Skeletal muscle satellite cell (primary cell): ENCODE data around the gene CEMIP2.
"Not testable (repeated sequence)": the region's sequence is repeated elsewhere in the genome, so short reads cannot be mapped to it uniquely, and the experiment has no call there.

Experiments used
- H3K27me3 ChIP-seq: 2 replicates; pipeline ENCODE4 v1.7.0; 2013; ENCODE audit warnings: low read length; ENCODE audit not compliant: control insufficient read depth, insufficient read depth
- H3K36me3 ChIP-seq: 2 replicates; pipeline ENCODE4 v1.7.0; 2013; ENCODE audit warnings: mild to moderate bottlenecking, control low read depth, low read length; ENCODE audit not compliant: insufficient read depth
- H3K4me1 ChIP-seq: 2 replicates; pipeline ENCODE4 v1.7.0; 2013; ENCODE audit warnings: low read length; ENCODE audit not compliant: control insufficient read depth, insufficient read depth
- H3K4me2 ChIP-seq: 2 replicates; pipeline ENCODE4 v1.7.0; 2013; ENCODE audit warnings: mild to moderate bottlenecking, low read length
- H3K4me3 ChIP-seq: 2 replicates; pipeline ENCODE4 v1.7.0; 2013; ENCODE audit warnings: low read length
- H3K9ac ChIP-seq: 2 replicates; pipeline ENCODE4 v1.7.0; 2013; ENCODE audit warnings: mild to moderate bottlenecking, low read depth, low read length, moderate library complexity
- H3K9me3 ChIP-seq: replicated peaks from 2 replicates; pipeline ENCODE4 v1.7.0; 2013; ENCODE audit warnings: mild to moderate bottlenecking, control low read depth, low read length

The CEMIP2 gene

GRCh38 chr9:71672573-71672972 lies 95.7 kb downstream of the CEMIP2 start:
- H3K36me3 ChIP-seq, result no peaks in the 10 kb centered on the region
- no peaks in the 10 kb centered on the region for H3K4me1 ChIP-seq
- H3K4me3 ChIP-seq, result no peak overlapping the region
- no peaks in the 10 kb centered on the region for H3K9me3 ChIP-seq
- H3K27me3 ChIP-seq, result no peaks in the 10 kb centered on the region
- H3K4me2 ChIP-seq, result no peak overlapping the region
- no peak overlapping the region for H3K9ac ChIP-seq

DNA sequence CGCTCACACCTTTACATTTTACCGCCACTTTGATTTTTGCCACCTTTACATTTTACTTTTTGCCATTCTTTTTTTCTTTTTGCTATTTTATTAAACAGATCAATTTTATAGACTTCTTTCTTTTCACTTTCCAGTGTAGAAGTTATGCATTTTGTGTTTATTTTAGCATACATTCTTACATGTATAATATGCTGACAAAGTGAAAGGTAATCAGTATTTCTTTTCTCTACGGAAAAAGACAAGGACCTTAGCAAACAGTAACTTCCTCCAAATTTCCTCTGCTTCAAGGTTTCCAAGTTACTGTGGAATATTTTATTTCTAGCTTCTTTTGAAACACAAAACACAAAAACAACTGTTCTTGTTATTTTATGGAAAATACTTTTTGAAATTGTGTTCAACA lies 97.0 kb downstream of the CEMIP2 start:
- no peaks in the 10 kb centered on the region for H3K4me1 ChIP-seq
- H3K27me3 ChIP-seq, result no peaks in the 10 kb centered on the region
- no peak overlapping the region for H3K4me3 ChIP-seq
- H3K36me3 ChIP-seq, result no peaks in the 10 kb centered on the region
- H3K9ac ChIP-seq, result no peak overlapping the region
- no peaks in the 10 kb centered on the region for H3K9me3 ChIP-seq
- no peak overlapping the region for H3K4me2 ChIP-seq

- no peaks in the 10 kb centered on the region for H3K36me3 ChIP-seq
- H3K4me2 ChIP-seq, result no peak overlapping the region
- no peak overlapping the region for H3K9ac ChIP-seq
- H3K9me3 ChIP-seq, result no peaks in the 10 kb centered on the region
- no peaks in the 10 kb centered on the region for H3K4me1 ChIP-seq
- H3K27me3 ChIP-seq, result no peaks in the 10 kb centered on the region
- H3K4me3 ChIP-seq, result no peak overlapping the region
These were observed 98.2 kb downstream of the CEMIP2 start for GRCh38 chr9:71670121-71670520.

DNA sequence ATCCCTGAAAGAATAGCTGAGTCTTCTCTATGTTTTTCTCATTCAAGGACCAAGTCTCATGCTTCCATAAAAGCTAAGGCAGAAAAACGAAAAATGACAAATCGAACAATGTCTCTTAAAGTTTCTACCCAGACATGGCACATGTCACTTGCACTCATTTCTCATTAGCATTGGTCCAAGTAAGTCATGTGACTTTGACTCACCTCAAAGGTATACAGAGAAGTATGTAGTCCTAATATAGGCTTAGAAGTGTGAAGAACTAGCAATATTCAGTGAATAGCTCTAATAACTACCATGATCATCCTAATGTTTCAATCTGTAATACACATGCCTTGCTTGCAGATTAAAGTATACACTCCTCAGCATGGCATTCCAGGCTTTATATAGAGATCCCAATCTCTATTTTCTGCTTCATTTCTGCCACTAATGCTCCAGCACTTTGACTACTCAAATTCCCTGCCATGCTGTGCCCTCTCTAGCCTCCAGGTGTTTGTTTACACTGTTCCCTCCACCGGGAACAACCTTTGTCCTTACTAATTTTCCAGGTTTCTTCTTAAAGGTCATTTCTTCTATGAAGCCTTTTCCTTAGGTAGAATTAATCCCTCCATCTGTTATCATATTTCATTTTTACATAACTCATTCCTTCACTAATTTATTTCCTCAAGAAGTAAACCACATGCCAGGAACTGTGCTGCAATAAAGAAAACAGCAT lies 98.9 kb downstream of the CEMIP2 start:
- no peaks in the 10 kb centered on the region for H3K27me3 ChIP-seq
- no peak overlapping the region for H3K9ac ChIP-seq
- no peaks in the 10 kb centered on the region for H3K9me3 ChIP-seq
- H3K4me1 ChIP-seq, result peaks cover 6% of the 10 kb centered on the region
- no peaks in the 10 kb centered on the region for H3K36me3 ChIP-seq
- no peak overlapping the region for H3K4me3 ChIP-seq
- H3K4me2 ChIP-seq, result no peak overlapping the region

GRCh38 chr9:71668717-71669116 lies 99.6 kb downstream of the CEMIP2 start:
- Histone ChIP-seq H3K9ac (no peak overlapping the region), H3K4me3 (no peak overlapping the region), H3K4me2 (no peak overlapping the region), H3K9me3 (no peaks in the 10 kb centered on the region), H3K27me3 (no peaks in the 10 kb centered on the region), H3K4me1 (peaks cover 11% of the 10 kb centered on the region), H3K36me3 (no peaks in the 10 kb centered on the region)

- H3K4me1 ChIP-seq, result peaks cover 24% of the 10 kb centered on the region
- no peak overlapping the region for H3K4me2 ChIP-seq
- no peak overlapping the region for H3K4me3 ChIP-seq
- H3K9me3 ChIP-seq, result no peaks in the 10 kb centered on the region
- H3K9ac ChIP-seq, result no peak overlapping the region
- H3K36me3 ChIP-seq, result no peaks in the 10 kb centered on the region
- H3K27me3 ChIP-seq, result no peaks in the 10 kb centered on the region
These were observed 103.1 kb downstream of the CEMIP2 start for GRCh38 chr9:71665247-71665646.

- peaks cover 24% of the 10 kb centered on the region for H3K4me1 ChIP-seq
- H3K36me3 ChIP-seq, result no peaks in the 10 kb centered on the region
- H3K9ac ChIP-seq, result peak overlapping the region; percentile 24
- no peaks in the 10 kb centered on the region for H3K27me3 ChIP-seq
- no peaks in the 10 kb centered on the region for H3K9me3 ChIP-seq
- H3K4me2 ChIP-seq, result peak overlapping the region; percentile 49
- H3K4me3 ChIP-seq, result no peak overlapping the region
These were observed 103.7 kb downstream of the CEMIP2 start for GRCh38 chr9:71664566-71664965.

- no peaks in the 10 kb centered on the region for H3K36me3 ChIP-seq
- H3K4me2 ChIP-seq, result peak overlapping the region; percentile 49
- peak overlapping the region; percentile 70 for H3K9ac ChIP-seq
- no peaks in the 10 kb centered on the region for H3K9me3 ChIP-seq
- H3K27me3 ChIP-seq, result no peaks in the 10 kb centered on the region
- H3K4me1 ChIP-seq, result peaks cover 24% of the 10 kb centered on the region
- H3K4me3 ChIP-seq, result no peak overlapping the region
These were observed 104.3 kb downstream of the CEMIP2 start for GRCh38 chr9:71663931-71664459.

DNA sequence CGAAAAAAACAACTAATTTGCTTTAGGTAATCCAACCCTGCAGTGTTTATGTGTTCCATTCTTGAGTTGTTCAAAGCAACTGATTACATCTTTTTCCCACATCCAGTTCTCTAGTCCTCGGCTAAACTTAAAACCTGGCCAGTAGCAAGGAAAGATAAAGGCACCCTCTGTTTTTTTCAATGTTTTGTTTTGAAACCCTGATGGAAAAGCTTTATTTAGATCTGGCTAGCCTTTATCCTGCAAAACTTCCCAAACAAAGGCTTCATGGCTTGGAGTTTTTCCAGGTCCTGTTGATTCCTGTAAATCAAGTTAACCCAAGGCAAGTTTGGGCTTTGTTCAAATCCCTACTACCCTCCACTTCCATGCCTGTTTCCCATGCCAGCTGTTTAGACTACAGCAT lies 105.1 kb downstream of the CEMIP2 start:
- H3K27me3 ChIP-seq, result no peaks in the 10 kb centered on the region
- H3K9me3 ChIP-seq, result no peaks in the 10 kb centered on the region
- no peak overlapping the region for H3K4me3 ChIP-seq
- peak overlapping the region; percentile 70 for H3K9ac ChIP-seq
- H3K36me3 ChIP-seq, result no peaks in the 10 kb centered on the region
- H3K4me2 ChIP-seq, result peak overlapping the region; percentile 39
- peaks cover 24% of the 10 kb centered on the region for H3K4me1 ChIP-seq

GRCh38 chr9:71662082-71662481 lies 106.2 kb downstream of the CEMIP2 start:
- Histone ChIP-seq H3K4me1 (peaks cover 24% of the 10 kb centered on the region), H3K9me3 (no peaks in the 10 kb centered on the region), H3K36me3 (no peaks in the 10 kb centered on the region), H3K4me2 (no peak overlapping the region), H3K4me3 (no peak overlapping the region), H3K9ac (no peak overlapping the region), H3K27me3 (no peaks in the 10 kb centered on the region)

GRCh38 chr9:71657276-71657675 lies 111.0 kb downstream of the CEMIP2 start:
- not testable (repeated sequence) for H3K9ac ChIP-seq, H3K4me1 ChIP-seq

DNA sequence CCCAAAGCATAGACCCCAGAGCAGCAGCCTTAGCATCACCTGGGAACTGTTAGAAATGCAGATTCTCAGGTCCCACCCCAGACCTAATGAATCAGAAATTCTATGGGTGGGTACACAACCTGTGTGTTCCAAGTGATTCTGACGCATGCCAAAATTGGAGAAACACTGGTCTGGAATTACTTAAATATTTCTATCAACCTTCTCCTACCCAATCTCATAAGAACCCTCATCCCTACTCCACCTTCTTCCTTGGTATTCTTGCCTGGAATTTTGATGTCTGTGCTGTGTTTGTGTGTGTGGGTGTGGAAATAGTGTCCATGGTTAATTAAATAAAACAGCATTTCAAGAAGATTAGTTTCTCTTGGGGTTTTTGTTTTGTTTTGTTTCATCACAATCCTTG lies 111.8 kb downstream of the CEMIP2 start:
- Histone ChIP-seq H3K4me3 (no peak overlapping the region), H3K9me3 (no peaks in the 10 kb centered on the region), H3K36me3 (no peaks in the 10 kb centered on the region), H3K4me2 (no peak overlapping the region), H3K4me1 (no peaks in the 10 kb centered on the region), H3K9ac (no peak overlapping the region), H3K27me3 (no peaks in the 10 kb centered on the region)

More at GRCh38 chr9:71657276-71657675, 111.0 kb downstream of the CEMIP2 start:
- not testable (repeated sequence) for H3K36me3 ChIP-seq, H3K9me3 ChIP-seq, H3K4me3 ChIP-seq, H3K4me2 ChIP-seq, H3K27me3 ChIP-seq
